CD1c-positive myeloid dendritic cell (primary cell): ENCODE results near the gene ZG16B.
A peak's percentile ranks its signal among the peaks of the same experiment; 100 is the strongest.

ENCODE experiments used
- DNase-seq: peaks from one replicate; pipeline ENCODE4 v3.0.0-alpha.2; 2016; ENCODE audit errors: extremely low spot score

ZG16B gene

DNA sequence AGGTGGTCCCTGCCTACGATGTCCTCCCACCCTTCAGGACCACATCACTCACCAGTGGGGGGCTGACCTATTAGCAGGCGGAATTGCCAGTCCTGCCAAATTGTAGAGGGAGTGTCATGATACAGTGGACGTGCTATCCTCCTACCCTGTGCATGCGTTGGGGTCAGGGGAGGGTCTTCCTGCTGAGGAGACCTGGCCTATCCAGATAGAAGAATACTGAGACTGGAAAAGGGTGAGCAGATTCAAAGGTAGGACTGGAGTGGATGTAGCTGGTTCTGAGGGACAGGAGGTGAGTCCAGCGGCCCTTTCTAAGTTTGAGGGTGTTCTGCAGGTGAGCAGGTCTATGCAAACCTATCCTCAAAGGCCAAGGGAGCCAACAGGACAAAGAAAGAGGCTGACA is 23.8 kb upstream of the ZG16B start:
- DNase-seq = no peak

DNA sequence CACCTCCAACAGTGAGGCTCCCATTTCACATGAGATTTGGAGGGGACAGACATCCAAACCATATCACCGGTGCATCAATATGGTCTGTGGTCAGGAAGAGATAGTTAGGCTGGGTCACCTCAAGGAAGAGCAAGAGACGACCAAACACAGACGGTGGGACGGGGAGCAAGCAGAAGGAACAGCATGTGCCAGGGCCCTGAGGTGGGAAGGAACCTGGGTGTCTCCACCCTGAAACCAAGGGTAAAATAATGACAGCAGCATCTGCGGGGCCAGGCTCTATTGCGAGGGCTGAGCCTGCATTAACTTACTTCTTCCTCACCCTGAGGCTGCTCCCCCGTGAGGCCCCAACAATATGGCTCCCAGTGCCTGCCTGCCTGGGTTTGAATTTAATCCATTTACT is 21.9 kb upstream of the ZG16B start:
- no peak for DNase-seq

DNA sequence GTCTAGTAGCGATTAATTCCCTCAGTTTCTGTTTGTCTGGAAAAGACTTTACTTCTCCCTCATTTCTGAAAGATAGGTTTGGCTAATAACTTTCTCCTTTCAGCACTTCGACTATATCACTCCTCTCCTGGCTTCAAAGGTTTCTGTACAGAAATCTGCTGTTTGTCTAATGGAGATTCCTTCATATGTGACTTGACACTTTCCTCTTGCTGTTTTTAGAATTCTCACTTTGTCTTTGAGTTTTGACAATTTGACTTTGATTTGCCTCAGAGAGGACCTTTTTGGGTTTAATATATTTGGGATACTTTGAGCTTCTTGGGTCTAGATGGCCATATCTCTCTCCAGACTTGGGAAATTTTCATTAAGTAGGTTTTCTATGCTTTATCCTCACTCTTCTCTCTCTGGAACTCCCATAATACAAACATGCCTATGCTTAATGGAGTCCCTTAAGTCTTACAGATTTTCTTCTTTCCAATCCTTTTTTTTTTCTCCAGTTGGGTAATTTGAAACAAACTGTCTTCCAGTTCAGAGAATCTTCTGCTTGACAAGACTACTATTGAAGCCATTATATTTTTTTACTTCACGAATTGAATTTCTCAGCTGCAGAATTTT is 20.8 kb upstream of the ZG16B start:
- DNase-seq = no peak

GRCh38 chr16:2810651-2811050 is 19.5 kb upstream of the ZG16B start:
- DNase-seq = no peak

DNA sequence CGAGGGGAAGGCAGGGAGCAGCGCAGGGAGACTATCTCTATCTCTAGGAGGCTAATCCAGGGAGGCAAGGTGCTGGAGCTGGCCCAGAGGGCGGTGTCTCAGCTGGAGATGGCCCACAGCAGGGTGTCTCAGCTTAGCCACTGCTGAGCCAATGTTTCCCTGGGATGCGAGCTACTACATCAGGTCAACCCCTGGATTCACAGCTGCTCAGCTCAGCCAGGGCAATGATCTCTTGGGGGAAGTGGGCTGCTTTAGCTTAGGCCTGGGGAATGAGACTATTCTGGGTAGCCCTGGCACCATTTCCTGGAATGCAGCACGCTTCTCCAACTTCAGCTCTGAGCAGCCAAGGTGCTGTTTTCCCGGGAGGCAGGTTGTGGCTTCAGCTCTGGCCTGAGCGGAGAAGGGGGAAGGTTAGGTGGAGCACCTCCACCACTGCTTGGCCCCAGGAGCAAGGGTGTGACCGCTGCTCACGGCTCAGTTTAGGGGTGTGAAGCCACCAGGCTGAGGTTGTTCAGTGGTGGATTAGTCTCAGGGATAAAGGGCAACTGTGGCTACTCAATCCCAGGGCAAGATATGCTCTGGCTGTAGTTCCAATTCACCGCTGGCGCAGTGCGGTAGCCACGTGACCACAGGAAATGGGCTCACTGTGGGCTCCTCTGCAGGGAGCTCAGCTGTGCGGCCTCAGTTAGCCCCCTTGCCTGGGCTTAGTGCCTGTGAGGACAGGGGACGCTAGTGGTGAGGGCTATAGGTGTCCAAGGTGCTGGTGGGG is 18.2 kb upstream of the ZG16B start:
- DNase-seq = no peak

- DNase-seq = no peak
Observed at GRCh38 chr16:2813771-2814221, 16.3 kb upstream of the ZG16B start.

DNA sequence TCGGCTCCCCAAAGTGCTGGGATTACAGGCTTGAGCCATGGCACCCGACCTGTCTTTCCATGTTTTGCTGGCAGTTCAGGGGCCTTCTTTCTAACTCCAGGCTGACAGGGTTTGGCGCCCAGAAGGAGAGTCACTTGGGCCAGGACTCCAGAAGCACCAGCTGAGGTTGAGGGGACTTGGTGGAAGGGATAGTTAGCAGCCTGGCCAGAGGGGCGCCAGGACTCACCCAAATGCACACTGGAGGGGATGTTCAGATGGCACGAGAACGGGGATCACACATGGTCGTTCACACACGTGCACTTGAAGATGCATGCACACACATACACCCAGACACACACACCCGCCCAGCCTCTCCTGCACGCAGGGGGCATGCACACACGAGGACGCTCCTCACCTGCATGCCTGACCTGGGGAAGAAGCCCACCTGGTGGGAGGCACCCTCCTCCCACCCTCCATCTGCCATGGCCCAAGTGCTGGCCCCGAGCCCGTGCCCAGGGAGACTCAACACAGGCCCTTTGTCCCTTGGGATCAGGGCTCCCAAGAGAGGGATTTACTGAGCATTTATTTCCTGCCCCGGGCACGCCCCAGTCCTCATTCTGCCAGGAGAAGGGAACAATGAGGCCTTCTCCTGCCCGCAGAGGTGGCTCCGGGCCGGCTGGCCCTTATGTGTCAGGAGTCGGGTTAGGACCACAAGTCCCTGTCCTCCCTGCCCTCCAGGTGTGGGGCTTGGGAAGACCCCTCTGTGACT is 15.4 kb upstream of the ZG16B start:
- no peak for DNase-seq

GRCh38 chr16:2815299-2815771 is 14.8 kb upstream of the ZG16B start:
- peak; percentile 42 for DNase-seq

GRCh38 chr16:2816751-2817339 is 13.3 kb upstream of the ZG16B start, which contains the start of gene PRSS21:
PRSS21 (plus strand) TSS chr16:2817237; CDS start chr16:2817269, 32 bp downstream.
- no peak for DNase-seq

GRCh38 chr16:2817340-2818271 is 12.5 kb upstream of the ZG16B start:
- no peak for DNase-seq

DNA sequence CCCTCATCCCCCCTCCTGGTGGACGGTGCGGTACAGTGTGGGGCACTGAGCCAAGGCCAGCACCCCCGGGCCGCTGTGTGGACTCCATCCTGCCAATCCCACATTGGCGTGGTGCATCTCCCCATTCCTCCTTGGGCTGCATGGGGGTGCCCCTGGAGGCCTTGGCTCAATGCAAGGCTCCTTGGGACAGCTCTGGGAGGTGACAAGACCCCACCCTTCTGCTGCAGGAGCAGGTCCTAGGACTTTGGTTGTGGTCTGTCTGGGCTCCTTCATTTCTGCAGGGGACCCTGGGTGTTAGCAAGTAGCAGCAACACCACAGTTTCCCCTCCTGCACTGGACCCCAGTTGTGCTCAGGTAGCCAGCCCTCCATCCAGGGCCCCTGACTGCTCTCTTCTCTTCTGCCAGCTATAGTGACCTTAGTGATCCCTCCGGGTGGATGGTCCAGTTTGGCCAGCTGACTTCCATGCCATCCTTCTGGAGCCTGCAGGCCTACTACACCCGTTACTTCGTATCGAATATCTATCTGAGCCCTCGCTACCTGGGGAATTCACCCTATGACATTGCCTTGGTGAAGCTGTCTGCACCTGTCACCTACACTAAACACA is 11.7 kb upstream of the ZG16B start:
- DNase-seq = no peak

DNA sequence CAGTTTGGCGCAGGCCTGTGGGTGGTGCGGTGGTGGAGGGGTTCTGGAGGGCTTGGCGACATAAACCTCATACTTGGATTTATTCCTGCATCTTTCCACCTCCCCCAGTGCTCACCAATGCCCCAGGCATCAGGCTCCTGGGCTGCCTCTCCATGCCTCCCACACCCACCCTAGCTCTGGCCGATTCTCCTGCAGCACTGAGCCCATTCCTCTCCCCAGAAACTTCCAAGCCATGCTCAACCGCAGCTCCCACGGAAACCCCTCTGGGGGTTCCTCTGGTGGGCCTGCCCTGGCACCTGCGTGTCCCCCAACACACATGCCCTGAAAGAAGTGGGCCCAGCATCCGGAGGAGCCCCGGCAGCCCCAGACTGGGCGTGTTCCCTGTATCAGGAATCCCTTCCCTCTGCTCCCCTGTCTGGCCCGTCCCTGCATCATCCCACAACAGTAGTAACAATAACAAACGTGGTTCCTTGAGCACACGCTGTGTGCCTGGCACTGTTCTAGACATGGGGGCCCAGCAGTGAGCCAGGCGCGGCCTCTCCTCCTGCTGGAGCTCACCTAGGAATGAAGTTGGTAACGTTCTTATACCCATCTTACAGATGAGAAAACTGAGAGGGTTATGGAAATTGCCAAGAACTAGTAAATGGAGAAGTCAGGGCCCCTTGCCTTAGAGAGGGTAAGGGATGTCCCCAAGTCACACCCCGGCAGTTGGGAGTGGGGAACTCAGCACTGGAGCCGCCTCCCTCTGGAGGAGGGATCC is 10.7 kb upstream of the ZG16B start:
- no peak for DNase-seq

- no peak for DNase-seq
Observed at GRCh38 chr16:2819939-2820835, 9.9 kb upstream of the ZG16B start.

DNA sequence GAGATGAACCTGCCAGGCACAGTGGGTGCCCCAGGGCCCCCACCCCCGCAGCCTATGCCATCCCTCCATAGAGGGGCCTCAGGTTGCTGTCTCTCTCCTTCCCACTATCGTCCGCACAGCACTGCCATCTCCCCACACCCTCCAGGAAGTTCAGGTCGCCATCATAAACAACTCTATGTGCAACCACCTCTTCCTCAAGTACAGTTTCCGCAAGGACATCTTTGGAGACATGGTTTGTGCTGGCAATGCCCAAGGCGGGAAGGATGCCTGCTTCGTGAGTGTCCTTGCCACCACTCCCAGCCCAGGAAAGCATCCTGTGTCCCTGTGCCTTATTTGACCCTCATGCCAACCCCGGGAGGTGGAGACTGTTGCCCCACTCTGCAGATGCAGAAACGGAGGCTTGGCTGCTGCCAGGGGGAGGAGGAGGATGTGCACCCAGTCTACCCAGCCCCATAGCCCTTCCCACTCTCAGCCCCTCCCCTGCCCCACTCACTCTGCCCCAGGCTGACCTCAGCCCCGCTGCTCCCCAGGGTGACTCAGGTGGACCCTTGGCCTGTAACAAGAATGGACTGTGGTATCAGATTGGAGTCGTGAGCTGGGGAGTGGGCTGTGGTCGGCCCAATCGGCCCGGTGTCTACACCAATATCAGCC is 9.1 kb upstream of the ZG16B start:
- no peak for DNase-seq

- DNase-seq = no peak
Observed at GRCh38 chr16:2821487-2822157, 8.5 kb upstream of the ZG16B start.

GRCh38 chr16:2822158-2822495 is 8.0 kb upstream of the ZG16B start:
- no peak for DNase-seq

DNA sequence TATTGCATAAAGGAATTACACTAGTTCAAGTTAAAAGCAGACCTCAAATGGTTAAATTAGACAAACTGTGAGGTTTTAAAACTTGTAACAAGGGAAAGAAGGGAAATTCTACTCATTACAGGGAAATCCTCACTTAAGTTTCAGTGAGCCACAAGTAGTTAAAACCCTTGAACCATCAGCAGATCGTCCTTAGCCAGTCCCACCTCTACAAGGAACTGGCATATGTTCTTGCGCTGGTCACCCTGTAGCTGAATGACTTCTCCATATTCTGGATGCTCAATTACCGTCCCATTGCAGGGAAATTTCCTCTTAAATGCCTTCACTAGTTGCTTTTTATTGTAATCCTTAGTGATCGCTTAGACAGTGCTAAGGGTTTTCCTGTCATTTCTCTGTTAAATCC is 7.6 kb upstream of the ZG16B start:
- no peak for DNase-seq

- no peak for DNase-seq
Observed at GRCh38 chr16:2824626-2825025, 5.5 kb upstream of the ZG16B start.
